GM18520 (cell line): Measurements from ENCODE around the gene MRPS22.

ENCODE experiments used
- ATAC-seq: cut with Tn5 transposase; IDR thresholded peaks from one replicate; pipeline ENCODE4 v1.9.1; 2021; ENCODE audit not compliant: unreplicated experiment

The MRPS22 gene

GRCh38 chr3:139343895-139344856, at the start of gene MRPS22:
Gene MRPS22, plus strand, starts transcription at chr3:139344020. Its CDS starts 7 bp downstream, at chr3:139344027.
- peak; percentile 90 for ATAC-seq

- no peak for ATAC-seq
These were observed 48.8 kb upstream of the MRPS22 start for GRCh38 chr3:139295040-139295439.

GRCh38 chr3:139296141-139296718, 47.6 kb upstream of the MRPS22 start:
- ATAC-seq: no peak

- no peak for ATAC-seq
These were observed 46.1 kb upstream of the MRPS22 start for GRCh38 chr3:139297588-139298311.

DNA sequence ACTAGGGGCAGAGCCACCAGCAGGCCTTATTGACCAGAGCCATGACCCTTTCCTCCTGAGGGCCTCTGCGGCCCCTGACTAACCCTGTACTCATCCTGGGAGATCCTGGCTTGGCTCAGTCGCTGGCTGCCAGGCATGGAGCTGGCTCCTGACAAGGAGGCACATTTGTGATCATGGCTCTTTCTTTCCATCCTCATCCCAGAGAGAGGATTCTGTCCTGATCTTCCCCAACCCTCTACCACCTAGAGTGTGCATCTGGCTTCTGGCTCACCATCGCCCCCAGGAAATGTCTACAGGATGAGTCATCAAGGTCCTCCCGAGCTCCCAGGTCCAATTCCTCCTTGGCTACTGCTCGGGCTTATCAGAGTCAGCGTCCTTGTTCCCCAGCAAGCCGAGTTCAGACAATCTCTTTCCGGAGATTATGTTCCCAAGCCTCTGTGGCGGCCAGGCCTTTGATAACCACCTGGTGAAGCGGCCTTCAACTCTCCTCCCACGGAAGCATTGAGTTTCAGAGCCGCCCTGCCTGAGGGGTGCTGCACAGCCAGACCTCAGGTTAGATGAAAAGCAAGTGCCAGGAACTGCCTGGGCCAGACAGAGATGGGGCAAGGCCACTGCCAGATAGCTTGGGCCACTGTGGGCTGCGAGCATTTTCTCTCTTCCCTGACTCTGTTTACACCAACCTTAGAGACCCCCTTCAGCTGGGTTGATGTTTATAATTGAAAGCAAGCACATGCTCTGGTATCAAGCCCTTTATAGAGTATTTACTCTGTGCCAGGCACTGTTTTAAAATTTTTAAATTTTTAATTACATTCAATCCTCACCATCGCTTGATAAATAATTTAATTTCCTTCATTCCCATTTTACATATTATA, 44.3 kb upstream of the MRPS22 start:
- no peak for ATAC-seq

- ATAC-seq: no peak
These were observed 43.4 kb upstream of the MRPS22 start for GRCh38 chr3:139300416-139300815.

- ATAC-seq: no peak
These were observed 42.6 kb upstream of the MRPS22 start for GRCh38 chr3:139301183-139301582.

DNA sequence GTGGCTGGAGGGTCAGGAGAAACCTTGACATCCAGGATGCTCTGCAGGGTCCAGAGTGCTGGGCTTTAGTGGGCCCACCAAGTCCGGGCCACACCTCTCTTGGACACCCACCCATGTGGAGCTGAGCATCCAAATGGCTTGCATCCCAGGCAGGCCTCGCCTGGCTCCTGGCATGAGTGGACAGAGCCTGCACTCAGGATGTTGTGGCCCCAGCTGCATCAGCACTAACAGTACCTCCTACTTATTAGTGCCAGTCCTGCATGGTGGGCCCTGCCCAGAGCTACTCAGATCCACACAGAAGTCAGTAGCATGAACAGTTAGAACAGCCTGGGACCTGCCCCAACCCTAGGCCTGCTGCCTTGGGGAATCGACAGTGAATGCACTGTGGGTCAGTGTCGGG, 42.2 kb upstream of the MRPS22 start:
- ATAC-seq: no peak

- ATAC-seq: no peak
These were observed 41.6 kb upstream of the MRPS22 start for GRCh38 chr3:139302084-139302800.

GRCh38 chr3:139302801-139303113, 41.1 kb upstream of the MRPS22 start:
- no peak for ATAC-seq

GRCh38 chr3:139303216-139303615, 40.6 kb upstream of the MRPS22 start:
- ATAC-seq: no peak

DNA sequence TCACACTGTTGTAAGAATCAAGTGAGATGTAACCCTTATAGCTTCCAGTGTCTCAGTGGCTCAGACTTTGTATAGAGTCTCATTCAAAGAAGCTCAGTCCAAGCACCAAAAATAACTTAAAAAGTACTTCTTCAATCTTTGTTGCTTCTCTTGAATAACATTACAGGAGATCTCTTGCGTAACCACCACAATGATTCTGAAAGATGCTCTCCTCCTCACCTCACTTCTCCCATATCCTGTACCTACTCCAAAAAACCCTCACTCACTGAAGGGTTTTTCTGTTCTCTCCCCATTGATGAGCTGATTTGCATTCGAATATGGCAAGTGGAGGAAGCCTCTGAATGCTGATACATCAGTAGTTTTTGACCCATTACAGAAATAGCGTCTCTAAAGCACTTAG, 39.4 kb upstream of the MRPS22 start:
- ATAC-seq: no peak

DNA sequence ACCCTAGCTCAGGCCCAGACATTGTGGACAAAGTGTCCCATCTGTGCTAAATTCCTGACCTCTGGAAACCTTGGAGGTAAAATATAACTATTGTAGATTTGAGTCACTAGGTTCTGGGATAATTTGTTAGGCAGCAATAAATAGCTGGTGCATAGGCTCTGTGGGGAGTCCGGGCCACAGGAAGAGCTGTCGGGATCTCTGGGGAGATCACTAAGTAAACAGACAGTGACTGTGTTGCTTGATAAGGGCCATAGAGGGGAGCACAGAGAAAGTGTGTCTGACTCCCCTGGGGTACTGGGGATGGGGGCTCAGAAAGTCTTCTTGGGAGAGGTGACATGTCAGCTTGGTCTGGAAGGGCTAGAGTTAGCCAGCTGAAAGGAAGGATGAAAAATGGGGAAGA, 37.7 kb upstream of the MRPS22 start:
- ATAC-seq: no peak

DNA sequence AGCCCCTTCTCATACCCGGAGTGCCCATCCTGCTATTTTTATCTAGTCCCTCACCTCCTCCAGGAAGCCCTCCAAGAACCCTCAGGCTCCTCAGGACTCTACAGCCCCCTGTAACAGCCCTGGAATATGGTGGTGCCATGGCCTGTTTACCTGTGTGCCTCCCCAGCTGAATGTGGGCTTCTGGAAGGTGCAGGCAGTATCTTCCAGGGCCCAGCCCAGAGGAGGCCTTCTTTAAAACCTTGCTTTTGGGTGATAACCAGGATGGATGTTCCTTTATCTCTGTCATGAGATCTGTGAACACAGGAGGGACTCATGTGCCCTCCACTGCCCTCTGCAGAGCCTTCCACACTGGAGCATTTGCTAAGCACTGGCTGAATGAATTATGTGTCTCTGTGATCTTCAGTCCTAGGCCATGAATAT, 36.7 kb upstream of the MRPS22 start:
- ATAC-seq: no peak

DNA sequence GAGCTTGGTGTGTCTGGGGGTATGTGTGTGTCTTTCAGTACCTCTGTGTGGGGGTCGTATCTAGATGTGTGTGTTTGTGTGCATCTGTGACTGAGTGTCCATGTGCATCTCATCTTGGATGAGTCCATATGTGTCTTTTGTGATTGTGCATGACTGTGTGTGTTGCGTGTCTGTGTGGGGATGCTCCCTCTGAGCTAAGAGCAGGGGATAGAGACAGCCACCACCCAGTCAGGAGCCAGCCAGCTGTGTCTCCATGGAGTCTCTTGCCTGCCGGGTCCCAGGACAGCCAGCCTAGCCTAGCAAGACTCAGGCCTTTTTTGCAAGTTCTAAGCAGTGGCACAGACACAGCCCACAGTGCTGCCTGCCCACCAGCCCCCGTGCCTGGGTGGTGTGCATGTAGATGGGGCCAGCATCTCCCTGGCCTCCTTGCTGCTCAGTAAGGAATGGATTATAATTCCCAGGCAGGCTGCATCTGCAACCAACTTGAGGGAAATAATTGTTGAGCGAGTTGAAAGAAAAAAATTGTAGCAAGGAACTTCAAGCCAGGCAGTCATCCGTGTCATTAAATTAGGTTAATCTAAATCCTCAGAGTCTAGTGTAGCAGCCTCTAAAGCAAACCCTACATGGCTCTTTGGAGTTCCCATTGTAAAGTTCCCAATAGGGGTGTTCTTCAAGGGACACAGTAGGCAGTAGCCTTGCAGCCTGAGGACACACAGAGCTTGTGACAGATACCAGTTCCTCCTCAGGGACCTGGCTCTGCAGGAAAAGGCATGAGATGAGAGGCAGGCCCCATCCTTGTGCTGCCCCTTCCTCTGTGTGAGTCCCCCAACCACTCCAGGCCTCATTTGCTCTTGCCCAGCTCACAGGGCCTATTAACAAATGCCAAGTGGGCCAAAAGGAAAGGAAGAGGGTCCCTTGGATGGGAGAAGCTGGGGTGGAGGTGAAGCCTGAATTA, 35.9 kb upstream of the MRPS22 start:
- no peak for ATAC-seq

DNA sequence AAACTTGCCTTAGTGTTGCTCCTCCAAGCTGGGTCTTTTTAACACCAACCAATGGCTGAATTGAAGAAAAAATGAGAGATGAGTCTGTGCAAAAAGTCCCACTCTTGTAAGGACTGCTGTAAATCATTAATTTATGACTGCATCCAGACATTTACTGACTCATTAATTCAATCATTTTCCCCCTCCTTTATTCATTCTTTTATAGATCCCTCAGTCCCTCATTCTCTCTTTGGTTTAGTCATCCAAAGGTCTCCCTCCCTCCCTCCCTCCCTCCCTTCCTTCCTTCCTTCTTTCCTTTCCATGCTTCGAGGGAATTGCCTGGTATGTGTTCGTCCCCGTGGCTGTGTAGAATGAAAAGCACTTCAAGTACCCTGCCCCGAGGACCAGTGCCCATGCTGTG, 35.3 kb upstream of the MRPS22 start:
- ATAC-seq: no peak

DNA sequence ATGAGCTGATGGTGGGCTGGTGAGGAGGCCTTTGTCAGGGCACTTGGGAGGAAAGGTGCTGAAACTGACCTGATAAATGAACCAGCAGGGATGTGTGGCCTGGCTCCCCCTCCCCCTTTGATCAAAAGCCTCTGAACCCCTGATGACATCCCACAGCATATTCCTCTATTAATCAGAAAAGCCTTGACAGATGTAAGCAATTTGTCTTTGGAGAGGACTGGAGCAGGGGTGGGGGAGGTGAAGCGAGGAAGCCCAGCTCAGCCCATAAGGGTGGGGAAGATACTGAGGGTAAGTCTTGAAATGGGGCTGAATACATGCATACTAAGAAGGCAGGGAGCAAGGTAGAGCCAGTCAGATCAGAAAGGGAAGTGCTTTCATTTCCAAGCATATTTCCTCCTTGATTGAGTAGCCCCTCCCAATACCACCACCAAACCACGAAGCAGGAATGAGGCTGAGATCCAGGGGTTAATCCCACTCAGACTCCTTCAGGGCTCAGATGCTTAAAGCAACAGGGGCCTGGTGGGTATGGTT, 34.7 kb upstream of the MRPS22 start:
- ATAC-seq: no peak

GRCh38 chr3:139309880-139310279, 33.9 kb upstream of the MRPS22 start:
- no peak for ATAC-seq

- ATAC-seq: no peak
These were observed 33.3 kb upstream of the MRPS22 start for GRCh38 chr3:139310474-139310933.
